Suprapubic skin (tissue), 4 donors: ENCODE measurements around the gene KIAA0319L. TPM values are rescaled to one million over a fixed set of nuclear protein-coding genes. Genes with fewer than 3 reads are reported as not detected.

Source experiments
- DNase-seq, 2 donors: peaks; one replicate each; pipeline ENCODE4 v3.0.0-alpha.2; 2019; ENCODE audit warnings: low spot score in 2 of 2
- H3K27ac ChIP-seq: fragments of 200-600 bp; sonication (generic); one replicate; pipeline ENCODE4 v1.5.1; 2019
- H3K27me3 ChIP-seq: fragments of 200-600 bp; sonication (generic); one replicate; pipeline ENCODE4 v1.5.1; 2019
- H3K36me3 ChIP-seq: fragments of 200-600 bp; sonication (generic); one replicate; pipeline ENCODE4 v1.5.1; 2019
- H3K4me1 ChIP-seq: fragments of 200-600 bp; sonication (generic); one replicate; pipeline ENCODE4 v1.5.1; 2019
- H3K4me3 ChIP-seq: fragments of 200-600 bp; sonication (generic); one replicate; pipeline ENCODE4 v1.5.1; 2019; ENCODE audit warnings: mild to moderate bottlenecking
- H3K9me3 ChIP-seq: fragments of 200-600 bp; sonication (generic); one replicate; pipeline ENCODE4 v1.5.1; 2019
- EP300 ChIP-seq: sonication (generic); formaldehyde crosslinking; IDR thresholded peaks from one replicate; pipeline ENCODE4 v1.6.1; 2017; ENCODE audit warnings: antibody characterized with exemption
- POLR2A ChIP-seq, 2 donors: fragments of 450-650 bp; IDR thresholded peaks; one replicate each; pipeline ENCODE4 v1.6.1; 2017; ENCODE audit warnings: antibody characterized with exemption in 2 of 2, mild to moderate bottlenecking in 2 of 2, moderate library complexity in 2 of 2
- POLR2AphosphoS5 ChIP-seq, 3 donors: sonication (generic); formaldehyde crosslinking; IDR thresholded peaks; one replicate each; pipeline ENCODE4 v1.6.1; 2017; ENCODE audit warnings: antibody characterized with exemption in 3 of 3
- WGBS: methylation state at CpG from one replicate; pipeline ENCODE4 v1.1.5; 2018; 5-methylcytosine and 5-hydroxymethylcytosine counted together
- total RNA-seq, 4 donors: library from RNA; depleted of rRNA; stranded (reverse); fragments of >200 nt; gene quantifications; one replicate each; pipeline ENCODE4 v1.1.0, GENCODE V29; 2016
- TF ChIP-seq, protein P1 (sequence below), 2 donors: fragments of 200-600 bp in 1 of 2; fragments of 450-650 bp in 1 of 2; sonication (generic) in 1 of 2; IDR thresholded peaks; one replicate each; pipeline ENCODE4 v1.5.1; 2016 to 2019; ENCODE audit warnings: antibody characterized with exemption in 2 of 2, mild to moderate bottlenecking in 1 of 2, moderate library complexity in 1 of 2

The KIAA0319L gene
- total RNA-seq, 4 donors from 2014 or later = 52.1 to 124 (median 83.5) TPM

DNA sequence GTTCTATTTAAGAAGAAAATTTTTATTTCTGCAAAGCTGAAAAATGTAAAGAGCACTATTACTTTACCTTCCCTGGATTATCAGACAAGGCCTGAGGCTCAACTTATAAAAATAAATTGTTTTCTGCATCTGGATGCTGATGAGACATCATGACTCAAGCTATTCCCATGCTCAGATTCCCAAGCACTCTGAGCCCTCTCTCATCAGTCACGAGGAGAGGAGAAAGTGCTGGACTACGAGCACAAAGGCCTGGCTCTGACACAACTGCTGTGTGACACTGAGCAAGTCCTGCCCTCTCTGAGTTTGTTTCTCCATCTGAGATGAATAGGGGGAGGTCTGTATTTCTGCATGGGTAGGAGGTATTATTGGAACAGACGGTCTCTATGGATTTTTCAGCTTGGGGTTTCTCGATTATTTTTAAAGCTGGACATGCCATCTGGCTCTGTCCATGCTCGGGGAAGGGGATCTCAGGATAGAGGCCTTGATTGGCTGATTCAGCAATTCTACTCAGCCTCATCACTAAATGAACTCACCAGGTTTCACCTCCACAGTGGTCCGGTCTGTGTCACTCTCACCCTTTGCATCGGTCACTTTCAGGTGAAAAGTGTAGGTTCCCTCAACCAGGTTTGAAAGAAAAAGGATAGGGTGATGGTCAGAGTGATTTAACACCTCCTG, 107.7 kb downstream of the KIAA0319L start:
- Histone ChIP-seq H3K4me1 (peaks cover 40% of the 10 kb centered on the region), H3K27ac (no peak overlapping the region), H3K36me3 (peaks cover 51% of the 10 kb centered on the region), H3K9me3 (no peaks in the 10 kb centered on the region), H3K4me3 (no peak overlapping the region), H3K27me3 (no peaks in the 10 kb centered on the region)
- 84% methylated on average over 7 of the region's 7 CpGs for WGBS
- TF ChIP-seq POLR2AphosphoS5 (IDR thresholded peaks at IDR 0.05) (no peak), EP300 (no peak), POLR2A (IDR thresholded peaks at IDR 0.05) (no peak)
- TF ChIP-seq, protein P1, sequence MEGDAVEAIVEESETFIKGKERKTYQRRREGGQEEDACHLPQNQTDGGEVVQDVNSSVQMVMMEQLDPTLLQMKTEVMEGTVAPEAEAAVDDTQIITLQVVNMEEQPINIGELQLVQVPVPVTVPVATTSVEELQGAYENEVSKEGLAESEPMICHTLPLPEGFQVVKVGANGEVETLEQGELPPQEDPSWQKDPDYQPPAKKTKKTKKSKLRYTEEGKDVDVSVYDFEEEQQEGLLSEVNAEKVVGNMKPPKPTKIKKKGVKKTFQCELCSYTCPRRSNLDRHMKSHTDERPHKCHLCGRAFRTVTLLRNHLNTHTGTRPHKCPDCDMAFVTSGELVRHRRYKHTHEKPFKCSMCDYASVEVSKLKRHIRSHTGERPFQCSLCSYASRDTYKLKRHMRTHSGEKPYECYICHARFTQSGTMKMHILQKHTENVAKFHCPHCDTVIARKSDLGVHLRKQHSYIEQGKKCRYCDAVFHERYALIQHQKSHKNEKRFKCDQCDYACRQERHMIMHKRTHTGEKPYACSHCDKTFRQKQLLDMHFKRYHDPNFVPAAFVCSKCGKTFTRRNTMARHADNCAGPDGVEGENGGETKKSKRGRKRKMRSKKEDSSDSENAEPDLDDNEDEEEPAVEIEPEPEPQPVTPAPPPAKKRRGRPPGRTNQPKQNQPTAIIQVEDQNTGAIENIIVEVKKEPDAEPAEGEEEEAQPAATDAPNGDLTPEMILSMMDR (IDR thresholded peaks at IDR 0.05) = no peak
- no peak for DNase-seq

DNA sequence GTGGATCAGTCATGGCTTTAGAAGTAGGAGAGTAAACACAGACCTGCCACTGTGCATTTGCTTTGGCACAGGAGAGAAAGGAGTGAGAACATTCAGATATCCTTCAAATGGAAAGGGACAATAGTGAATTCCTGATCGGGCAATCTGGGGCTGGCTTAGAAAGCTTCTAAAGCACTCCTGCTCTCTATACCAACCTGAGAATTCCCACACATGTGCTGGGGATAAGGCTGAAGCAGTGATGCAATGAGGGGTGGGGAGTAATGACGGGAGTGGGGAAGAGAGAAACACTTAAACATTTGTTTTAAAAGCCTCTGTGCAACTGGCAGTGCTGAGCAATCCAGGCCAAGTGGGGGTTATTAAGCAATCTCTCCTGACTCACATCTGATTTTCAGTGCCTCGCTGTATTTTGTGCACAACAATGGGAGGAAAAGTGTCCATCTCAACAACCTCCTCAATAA, 108.8 kb downstream of the KIAA0319L start:
- H3K36me3 ChIP-seq = peaks cover 57% of the 10 kb centered on the region
- no peak overlapping the region for H3K4me3 ChIP-seq
- no peaks in the 10 kb centered on the region for H3K9me3 ChIP-seq
- WGBS = 77% methylated on average over 3 of the region's 3 CpGs
- peak in 1 of 2 donors; percentile 74 for DNase-seq
- TF ChIP-seq, protein P1 (IDR thresholded peaks at IDR 0.05) = no peak
- TF ChIP-seq POLR2A (IDR thresholded peaks at IDR 0.05) = no peak
- TF ChIP-seq POLR2AphosphoS5 (IDR thresholded peaks at IDR 0.05) = no peak
- no peak for TF ChIP-seq EP300
- peak overlapping the region; percentile 30 for H3K27ac ChIP-seq
- H3K4me1 ChIP-seq = peaks cover 35% of the 10 kb centered on the region
- H3K27me3 ChIP-seq = no peaks in the 10 kb centered on the region

DNA sequence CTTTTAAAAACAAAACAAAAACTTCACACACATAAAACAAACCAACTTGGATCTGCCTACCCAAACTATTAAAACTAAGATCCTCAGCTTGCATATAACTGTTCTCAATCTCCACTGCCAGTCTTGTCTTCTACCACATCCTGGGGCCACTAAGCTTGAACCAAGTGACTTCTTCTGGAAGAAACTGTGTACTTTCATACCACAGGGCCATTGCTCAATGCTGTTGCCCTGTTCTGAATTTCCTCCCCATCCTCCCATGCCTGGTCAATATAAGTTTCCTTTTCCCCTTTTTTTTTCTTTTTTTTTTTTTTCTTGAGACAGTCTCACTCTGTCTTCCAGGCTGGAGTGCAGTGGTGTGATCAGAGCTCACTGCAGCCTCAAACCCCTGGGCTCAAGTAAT, 109.9 kb downstream of the KIAA0319L start:
- no peak overlapping the region for H3K27ac ChIP-seq
- H3K9me3 ChIP-seq = no peaks in the 10 kb centered on the region
- H3K4me3 ChIP-seq = no peak overlapping the region
- peaks cover 62% of the 10 kb centered on the region for H3K36me3 ChIP-seq
- TF ChIP-seq POLR2AphosphoS5 (IDR thresholded peaks at IDR 0.05) (no peak), EP300 (no peak), POLR2A (IDR thresholded peaks at IDR 0.05) (no peak)
- TF ChIP-seq, protein P1 (IDR thresholded peaks at IDR 0.05) = no peak
- peaks cover 34% of the 10 kb centered on the region for H3K4me1 ChIP-seq
- no peaks in the 10 kb centered on the region for H3K27me3 ChIP-seq
- no peak for DNase-seq

DNA sequence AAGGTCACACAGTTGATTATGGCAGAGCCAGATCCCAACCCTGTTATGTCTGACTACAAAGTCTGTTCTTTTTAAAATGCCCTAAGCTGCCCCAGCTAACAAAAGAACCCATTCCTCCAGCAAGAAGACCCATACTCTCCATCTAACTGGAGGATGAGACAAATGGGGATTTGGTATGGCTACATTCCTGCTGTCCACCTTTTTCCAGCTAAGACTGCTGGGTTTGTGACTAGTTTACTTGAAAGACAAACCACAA, 112.8 kb downstream of the KIAA0319L start:
- no peak for TF ChIP-seq POLR2AphosphoS5 (IDR thresholded peaks at IDR 0.05)
- TF ChIP-seq, protein P1 (IDR thresholded peaks at IDR 0.05) = no peak
- no peak for TF ChIP-seq EP300
- no peak for TF ChIP-seq POLR2A (IDR thresholded peaks at IDR 0.05)
- Histone ChIP-seq H3K36me3 (peaks cover 82% of the 10 kb centered on the region), H3K27me3 (no peaks in the 10 kb centered on the region), H3K27ac (no peak overlapping the region), H3K4me3 (no peak overlapping the region), H3K4me1 (peaks cover 45% of the 10 kb centered on the region), H3K9me3 (no peaks in the 10 kb centered on the region)
- DNase-seq = no peak

DNA sequence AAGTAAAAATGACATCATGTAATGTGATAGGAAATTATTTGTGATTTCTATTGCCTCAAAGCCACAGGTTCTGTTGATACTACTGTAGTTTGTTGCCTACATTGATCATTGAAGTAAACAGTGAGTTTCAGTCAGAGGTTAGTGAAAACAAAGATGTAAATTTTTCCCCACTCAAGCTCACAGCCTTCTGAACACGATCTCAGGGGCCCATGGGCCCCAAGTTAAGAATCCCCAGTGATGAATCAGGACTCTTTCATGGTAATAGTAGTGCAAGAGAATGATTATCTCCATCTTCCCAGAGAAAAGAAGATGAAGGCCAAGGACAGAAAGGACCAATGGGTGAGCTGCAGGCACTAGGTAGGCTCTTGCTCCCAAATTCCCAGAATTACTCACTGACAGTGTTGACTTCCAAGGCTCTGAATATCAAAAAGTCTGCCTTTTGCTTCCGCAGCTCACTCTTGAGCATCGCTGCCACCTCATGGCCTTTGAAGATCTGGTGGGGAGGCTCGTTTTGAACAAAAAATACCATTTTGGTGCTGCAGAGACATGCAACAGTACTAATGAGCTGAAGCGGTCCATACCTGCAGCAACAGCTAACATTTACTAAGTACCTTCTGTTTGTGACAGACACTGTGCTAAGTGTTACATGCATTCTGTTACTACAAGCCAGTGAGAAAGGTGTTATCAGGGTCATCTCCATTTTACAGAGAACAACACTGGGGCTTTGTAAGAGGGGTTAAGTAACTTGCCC, 113.3 kb downstream of the KIAA0319L start:
- no peak for TF ChIP-seq POLR2A (IDR thresholded peaks at IDR 0.05)
- DNase-seq = no peak
- no peak overlapping the region for H3K27ac ChIP-seq
- peaks cover 85% of the 10 kb centered on the region for H3K36me3 ChIP-seq
- 76% methylated on average over 5 of the region's 5 CpGs for WGBS
- no peak overlapping the region for H3K4me3 ChIP-seq
- H3K27me3 ChIP-seq = no peaks in the 10 kb centered on the region
- H3K4me1 ChIP-seq = peaks cover 45% of the 10 kb centered on the region
- H3K9me3 ChIP-seq = no peaks in the 10 kb centered on the region
